Right kidney (tissue), 9 donors: ENCODE results near the gene SYCP1.
"Not testable (repeated sequence)": the region's sequence is repeated elsewhere in the genome, so short reads cannot be mapped to it uniquely, and the experiment has no call there.

Source experiments
- DNase-seq: peaks from one replicate; pipeline ENCODE4 v3.0.0-alpha.2; 2016
- long read RNA-seq, 8 donors: transcript quantifications; one replicate each; lab custom pipeline, GENCODE V29; 2026

The SYCP1 gene, protein sequence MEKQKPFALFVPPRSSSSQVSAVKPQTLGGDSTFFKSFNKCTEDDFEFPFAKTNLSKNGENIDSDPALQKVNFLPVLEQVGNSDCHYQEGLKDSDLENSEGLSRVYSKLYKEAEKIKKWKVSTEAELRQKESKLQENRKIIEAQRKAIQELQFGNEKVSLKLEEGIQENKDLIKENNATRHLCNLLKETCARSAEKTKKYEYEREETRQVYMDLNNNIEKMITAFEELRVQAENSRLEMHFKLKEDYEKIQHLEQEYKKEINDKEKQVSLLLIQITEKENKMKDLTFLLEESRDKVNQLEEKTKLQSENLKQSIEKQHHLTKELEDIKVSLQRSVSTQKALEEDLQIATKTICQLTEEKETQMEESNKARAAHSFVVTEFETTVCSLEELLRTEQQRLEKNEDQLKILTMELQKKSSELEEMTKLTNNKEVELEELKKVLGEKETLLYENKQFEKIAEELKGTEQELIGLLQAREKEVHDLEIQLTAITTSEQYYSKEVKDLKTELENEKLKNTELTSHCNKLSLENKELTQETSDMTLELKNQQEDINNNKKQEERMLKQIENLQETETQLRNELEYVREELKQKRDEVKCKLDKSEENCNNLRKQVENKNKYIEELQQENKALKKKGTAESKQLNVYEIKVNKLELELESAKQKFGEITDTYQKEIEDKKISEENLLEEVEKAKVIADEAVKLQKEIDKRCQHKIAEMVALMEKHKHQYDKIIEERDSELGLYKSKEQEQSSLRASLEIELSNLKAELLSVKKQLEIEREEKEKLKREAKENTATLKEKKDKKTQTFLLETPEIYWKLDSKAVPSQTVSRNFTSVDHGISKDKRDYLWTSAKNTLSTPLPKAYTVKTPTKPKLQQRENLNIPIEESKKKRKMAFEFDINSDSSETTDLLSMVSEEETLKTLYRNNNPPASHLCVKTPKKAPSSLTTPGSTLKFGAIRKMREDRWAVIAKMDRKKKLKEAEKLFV
- long read RNA-seq, donor 1, result 0 reads
- long read RNA-seq, donor 2, result 0 reads
- long read RNA-seq, donor 3, result 0 reads
- long read RNA-seq, donor 4, result 0 reads
- long read RNA-seq, donor 5, result 0 reads
- long read RNA-seq, donor 6, result 0 reads
- long read RNA-seq, donor 7, result 0 reads
- long read RNA-seq, donor 8, result 0 reads

- DNase-seq, result peak; percentile 22
Measured at GRCh38 chr1:114854693-114855320, at the start of gene SYCP1. TSS of gene SYCP1 (plus strand) at chr1:114854863. CDS start at chr1:114855465, 602 bp downstream.

GRCh38 chr1:114819869-114820268, 34.8 kb upstream of the SYCP1 start:
- no peak for DNase-seq

- DNase-seq, result no peak
Measured at GRCh38 chr1:114820392-114820791, 34.3 kb upstream of the SYCP1 start.

GRCh38 chr1:114821978-114822377, 32.7 kb upstream of the SYCP1 start:
- DNase-seq, result no peak

GRCh38 chr1:114828251-114828650, 26.4 kb upstream of the SYCP1 start:
- DNase-seq, result no peak

DNA sequence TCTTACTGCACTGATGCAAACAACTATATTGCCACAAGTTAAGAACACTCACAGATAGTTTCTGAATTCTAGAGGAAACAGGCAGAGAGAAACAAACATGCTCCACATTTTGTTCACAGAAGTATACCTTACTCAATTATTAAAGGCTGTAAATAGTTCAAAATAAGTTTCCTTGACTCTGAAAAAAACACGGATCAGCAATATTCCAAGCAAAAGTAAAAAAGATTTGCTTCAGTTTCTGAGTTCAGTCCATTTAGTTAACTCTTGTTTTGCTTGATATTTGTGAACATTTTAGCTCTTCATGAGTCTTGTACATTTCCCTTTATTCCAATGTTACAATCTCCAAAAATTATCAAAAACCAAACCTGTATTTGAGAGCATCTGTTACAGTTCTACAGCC, 24.6 kb upstream of the SYCP1 start:
- not testable (repeated sequence) for DNase-seq

GRCh38 chr1:114831276-114831994, 23.2 kb upstream of the SYCP1 start:
- DNase-seq, result no peak

GRCh38 chr1:114832057-114832456, 22.6 kb upstream of the SYCP1 start:
- DNase-seq, result no peak

DNA sequence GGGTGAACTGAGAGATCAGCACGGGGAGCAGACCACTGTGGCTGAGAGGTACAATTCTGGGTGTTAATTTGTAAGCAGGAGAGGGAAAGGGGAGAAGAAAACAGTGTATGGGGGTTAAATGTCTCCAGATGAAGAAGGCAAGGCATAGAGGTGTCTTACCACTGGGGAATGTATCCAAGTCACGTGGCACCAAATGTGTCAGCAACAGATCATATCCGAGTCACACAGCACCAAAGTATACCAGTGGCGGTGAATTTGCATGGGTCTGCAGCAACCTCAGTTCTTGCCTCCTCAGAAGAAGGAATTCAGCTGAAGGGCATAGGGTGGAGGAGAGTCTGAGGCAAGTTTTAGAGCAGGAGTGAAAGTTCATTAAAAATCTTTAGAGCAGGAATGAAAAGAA, 21.2 kb upstream of the SYCP1 start:
- DNase-seq, result no peak

- DNase-seq, result no peak
Measured at GRCh38 chr1:114844270-114844669, 10.4 kb upstream of the SYCP1 start.

GRCh38 chr1:114853584-114853983, 1.1 kb upstream of the SYCP1 start:
- DNase-seq, result no peak

- no peak for DNase-seq
Measured at GRCh38 chr1:114861384-114861783, 6.7 kb downstream of the SYCP1 start.

- no peak for DNase-seq
Measured at GRCh38 chr1:114892194-114892918, 37.7 kb downstream of the SYCP1 start.

DNA sequence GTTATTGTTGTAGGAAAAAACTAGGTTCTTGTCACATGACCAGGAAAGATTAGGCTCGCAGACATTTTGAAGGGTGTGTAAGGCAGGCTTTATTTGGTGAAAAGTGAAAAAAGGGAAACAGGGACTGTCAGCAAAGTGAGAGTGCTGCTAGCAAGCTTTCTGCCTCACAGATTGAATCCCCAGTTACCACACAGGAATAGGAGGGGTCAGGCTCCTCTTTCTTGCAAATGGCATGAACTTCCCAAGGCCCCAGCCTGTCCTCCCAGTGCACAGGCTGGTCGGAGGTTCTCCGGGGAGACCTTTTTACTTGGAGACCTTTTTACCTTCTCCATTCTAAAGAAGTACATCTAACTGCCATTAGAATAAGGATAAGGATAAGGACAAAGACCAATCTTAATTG, 42.1 kb downstream of the SYCP1 start:
- no peak for DNase-seq

DNA sequence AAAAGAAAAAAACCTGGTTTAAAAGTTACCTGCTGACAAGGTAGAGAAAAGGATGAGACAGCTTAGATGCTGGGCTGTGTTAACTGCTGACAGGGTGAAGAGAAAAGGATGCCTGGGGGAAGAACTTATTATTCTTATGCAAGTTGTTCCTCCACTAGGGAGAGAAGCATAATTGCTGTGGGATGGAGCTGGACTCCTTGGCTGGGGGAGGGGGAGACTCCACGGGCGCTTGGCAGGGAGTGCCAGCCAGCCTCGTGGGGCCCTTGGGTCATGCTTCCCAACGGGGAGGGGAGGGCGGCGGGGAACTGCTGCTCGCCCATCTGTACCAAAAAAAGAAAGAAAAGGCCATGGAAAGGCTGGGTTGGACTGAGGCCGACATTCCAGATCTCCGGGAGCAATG, 47.2 kb downstream of the SYCP1 start:
- DNase-seq, result no peak

DNA sequence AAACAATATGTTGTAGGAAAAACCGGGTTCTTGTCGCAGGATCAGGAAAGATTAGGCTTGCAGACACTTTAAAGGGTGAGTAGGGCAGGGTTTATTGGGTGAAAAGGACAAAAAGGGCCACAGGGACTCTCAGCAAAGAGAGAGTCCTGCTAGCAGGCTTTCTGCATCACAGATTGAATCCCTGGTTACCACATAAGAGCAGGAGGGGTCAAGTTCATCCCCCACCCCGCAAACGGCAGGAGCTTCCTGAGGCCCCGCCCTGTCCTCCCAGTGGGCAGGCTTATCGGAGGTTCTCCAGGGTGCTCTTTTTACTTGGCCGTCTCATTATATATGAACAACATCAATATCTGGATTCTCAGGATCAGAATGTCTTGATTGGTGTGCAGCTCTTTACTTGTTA, 47.7 kb downstream of the SYCP1 start:
- no peak for DNase-seq

DNA sequence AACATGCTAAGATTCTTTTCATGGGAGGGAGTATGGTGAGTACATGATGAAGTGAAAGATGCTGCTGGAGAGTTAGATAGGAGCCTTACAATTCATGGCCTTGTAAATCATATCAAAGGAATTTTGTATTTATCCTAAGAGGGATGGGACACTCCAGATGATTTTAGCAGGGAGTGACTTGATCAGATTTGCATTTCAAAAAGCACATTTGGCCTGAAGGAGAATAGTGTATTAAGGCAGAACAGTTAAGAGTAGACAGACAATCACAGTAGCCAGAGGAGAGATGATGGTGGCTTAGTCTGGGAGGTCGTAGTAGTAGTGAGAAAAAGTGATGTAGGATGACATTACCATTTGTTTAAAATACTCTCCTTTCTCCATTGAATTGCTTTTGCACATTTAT, 48.8 kb downstream of the SYCP1 start:
- DNase-seq, result no peak

DNA sequence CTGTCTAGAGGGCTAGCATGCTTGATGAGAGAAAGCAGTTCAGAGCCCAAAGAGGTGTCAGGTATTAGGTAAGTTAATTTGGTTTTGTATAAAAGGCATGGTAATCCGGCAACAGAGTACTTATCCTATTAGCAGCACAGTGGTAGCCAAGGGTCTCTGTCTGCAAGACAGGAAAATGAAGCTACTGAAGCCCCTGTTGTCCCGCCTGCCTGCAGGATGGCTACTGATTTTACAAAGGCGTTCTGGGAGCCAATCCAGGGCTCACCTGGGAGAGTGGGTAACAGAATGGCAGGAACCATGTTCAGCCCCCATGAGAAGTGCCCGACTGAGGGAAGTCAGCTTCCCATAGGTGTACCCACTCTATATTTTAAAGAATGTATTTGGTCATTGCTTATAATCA, 61.1 kb downstream of the SYCP1 start:
- not testable (repeated sequence) for DNase-seq

DNA sequence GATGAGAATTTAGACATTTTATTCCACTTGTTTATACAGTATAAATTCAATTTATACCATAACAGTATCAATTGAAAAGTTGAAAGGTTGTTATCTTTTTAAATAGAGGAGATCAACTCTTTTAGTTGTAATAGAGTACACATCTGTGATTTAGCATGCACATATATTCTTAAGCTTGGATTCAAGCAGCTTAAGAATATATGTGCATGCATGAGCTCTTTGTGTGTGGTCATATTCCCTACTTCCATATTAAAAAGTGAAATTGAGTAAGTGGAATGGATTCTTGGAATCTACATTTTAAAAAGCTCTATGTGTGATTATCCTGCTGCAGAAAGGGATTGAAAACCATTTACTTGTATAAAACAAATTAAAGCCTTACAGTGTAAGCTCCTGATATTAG, 71.9 kb downstream of the SYCP1 start:
- no peak for DNase-seq

DNA sequence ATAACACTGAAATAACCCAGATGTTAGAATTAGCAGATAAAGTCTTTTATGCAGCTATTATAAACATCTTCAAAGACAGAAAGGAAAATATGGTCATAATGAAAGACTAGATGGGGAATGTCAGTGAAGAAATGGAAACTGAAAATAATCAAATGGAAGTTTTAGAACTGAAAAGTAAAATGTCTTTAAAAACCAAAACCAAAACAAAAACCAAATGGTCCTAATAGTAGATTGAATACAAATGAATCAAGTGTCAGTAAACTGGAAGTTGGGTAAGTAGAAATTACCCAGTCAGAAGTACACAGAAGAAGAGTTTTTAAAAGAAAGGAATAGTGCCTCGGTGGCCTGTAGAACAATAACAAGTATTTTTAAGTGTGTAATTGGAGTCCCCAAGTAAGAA, 72.7 kb downstream of the SYCP1 start:
- no peak for DNase-seq

DNA sequence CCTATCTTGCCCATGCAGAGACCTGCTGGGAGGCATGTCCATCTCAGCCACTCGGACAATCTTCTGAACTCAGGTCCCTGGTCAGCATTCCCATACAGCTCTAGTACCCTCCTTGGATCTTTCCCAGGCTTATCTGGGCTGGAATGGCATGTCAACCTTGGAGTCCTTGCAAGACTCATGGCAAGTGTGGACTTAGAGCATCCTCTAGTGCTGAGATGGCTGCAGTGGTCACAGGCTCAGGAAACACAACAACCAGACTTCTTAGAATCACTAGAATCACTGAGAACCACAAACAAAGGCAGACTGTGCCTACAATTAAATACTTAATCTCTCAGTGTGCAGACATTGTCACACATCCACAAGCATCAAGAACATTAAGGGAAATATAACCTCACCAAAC, 101.9 kb downstream of the SYCP1 start:
- DNase-seq, result no peak
